Measurements from ENCODE around the gene ADSS1. TPM values are rescaled to one million over a fixed set of nuclear protein-coding genes. Genes with fewer than 3 reads are reported as not detected.

The ADSS1 gene
- total RNA-seq, 1 experiment from 2014 or later: 9.9 TPM

DNA sequence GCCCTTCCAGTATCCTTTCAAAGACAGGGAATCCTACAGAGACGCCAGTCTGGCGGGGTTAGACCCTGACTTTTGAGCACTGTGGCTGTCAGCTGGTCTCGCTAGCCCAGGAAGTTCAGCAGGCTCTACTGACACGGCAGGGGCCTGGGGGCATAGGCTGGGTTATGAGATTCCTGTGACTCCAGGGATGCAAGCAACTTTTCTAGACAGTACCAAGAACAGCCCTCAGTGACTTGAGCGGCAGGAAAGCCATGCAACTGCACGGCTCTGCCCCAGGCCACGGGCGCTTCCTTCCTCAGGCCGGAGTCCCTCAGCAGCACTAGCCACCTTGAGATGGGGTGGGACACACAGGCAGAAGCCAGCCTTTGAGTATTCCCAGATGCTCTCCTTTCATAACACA lies 23.8 kb downstream of the ADSS1 start:
- RAD21 ChIA-PET (ENCODE audit: low non-redundant PET in 1 of 2, low total read pairs in 2 of 2, uncharacterized antibody in 2 of 2, unreplicated experiment in 2 of 2): no interaction called here
- H3K9ac ChIP-seq (ENCODE audit: low read length): no peak overlapping the region
- H4K20me1 ChIP-seq (ENCODE audit: insufficient read depth): no peaks in the 10 kb centered on the region
- H2AFZ ChIP-seq (ENCODE audit: low read depth, low read length, poor library complexity, severe bottlenecking): no peak overlapping the region
- H3K36me3 ChIP-seq (ENCODE audit: control insufficient read depth in 1 of 2, insufficient read depth in 2 of 2, low read length in 2 of 2): no peaks in the 10 kb centered on the region
- intact Hi-C loops (cut with micrococcal nuclease): no loop called here
- POLR2A ChIA-PET: no interaction called here
- no peaks in the 10 kb centered on the region for H3K27me3 ChIP-seq (ENCODE audit: insufficient read depth, low read length)
- H3K9me3 ChIP-seq (ENCODE audit: control insufficient read depth in 1 of 2, insufficient read depth in 1 of 2, low read depth in 1 of 2, low read length in 2 of 2): no peaks in the 10 kb centered on the region
- no peak overlapping the region for H3K4me2 ChIP-seq (ENCODE audit: low read length)
- no peak for ATAC-seq
- H3K4me1 ChIP-seq (ENCODE audit: control insufficient read depth in 1 of 2, insufficient read depth in 2 of 2, low read length in 2 of 2): peaks cover 14 to 23% of the 10 kb centered on the region in 2 experiments
- no peak overlapping the region for H3K27ac ChIP-seq (ENCODE audit: low read depth, low read length)
- no peak for DNase-seq (ENCODE audit: low read depth, low spot score)
- no peaks in the 10 kb centered on the region for H3K9me2 ChIP-seq (ENCODE audit: insufficient read depth)
- CTCF ChIA-PET: no interaction called here
- TF ChIP-seq ELF1 (IDR thresholded peaks at IDR 0.05; ENCODE audit: borderline replicate concordance, low read depth): no peak
- no peak for TF ChIP-seq EZH2phosphoT487 (IDR thresholded peaks at IDR 0.05; ENCODE audit: borderline replicate concordance)
- TF ChIP-seq, protein P1, sequence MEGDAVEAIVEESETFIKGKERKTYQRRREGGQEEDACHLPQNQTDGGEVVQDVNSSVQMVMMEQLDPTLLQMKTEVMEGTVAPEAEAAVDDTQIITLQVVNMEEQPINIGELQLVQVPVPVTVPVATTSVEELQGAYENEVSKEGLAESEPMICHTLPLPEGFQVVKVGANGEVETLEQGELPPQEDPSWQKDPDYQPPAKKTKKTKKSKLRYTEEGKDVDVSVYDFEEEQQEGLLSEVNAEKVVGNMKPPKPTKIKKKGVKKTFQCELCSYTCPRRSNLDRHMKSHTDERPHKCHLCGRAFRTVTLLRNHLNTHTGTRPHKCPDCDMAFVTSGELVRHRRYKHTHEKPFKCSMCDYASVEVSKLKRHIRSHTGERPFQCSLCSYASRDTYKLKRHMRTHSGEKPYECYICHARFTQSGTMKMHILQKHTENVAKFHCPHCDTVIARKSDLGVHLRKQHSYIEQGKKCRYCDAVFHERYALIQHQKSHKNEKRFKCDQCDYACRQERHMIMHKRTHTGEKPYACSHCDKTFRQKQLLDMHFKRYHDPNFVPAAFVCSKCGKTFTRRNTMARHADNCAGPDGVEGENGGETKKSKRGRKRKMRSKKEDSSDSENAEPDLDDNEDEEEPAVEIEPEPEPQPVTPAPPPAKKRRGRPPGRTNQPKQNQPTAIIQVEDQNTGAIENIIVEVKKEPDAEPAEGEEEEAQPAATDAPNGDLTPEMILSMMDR (IDR thresholded peaks at IDR 0.05 in 2 of 3, conservative IDR thresholded peaks at IDR 0.05 in 1 of 3; ENCODE audit: borderline replicate concordance in 1 of 3, insufficient read depth in 1 of 3, low read depth in 2 of 3, low read length in 2 of 3): no peak
- no TSS peak for BruUV-seq (replicated peaks)
- H3K79me2 ChIP-seq (ENCODE audit: insufficient read depth, low read length): no peaks in the 10 kb centered on the region
- H3K4me3 ChIP-seq (replicated peaks in 1 of 2; ENCODE audit: low read depth in 1 of 2, low read length in 2 of 2): no peak overlapping the region

DNA sequence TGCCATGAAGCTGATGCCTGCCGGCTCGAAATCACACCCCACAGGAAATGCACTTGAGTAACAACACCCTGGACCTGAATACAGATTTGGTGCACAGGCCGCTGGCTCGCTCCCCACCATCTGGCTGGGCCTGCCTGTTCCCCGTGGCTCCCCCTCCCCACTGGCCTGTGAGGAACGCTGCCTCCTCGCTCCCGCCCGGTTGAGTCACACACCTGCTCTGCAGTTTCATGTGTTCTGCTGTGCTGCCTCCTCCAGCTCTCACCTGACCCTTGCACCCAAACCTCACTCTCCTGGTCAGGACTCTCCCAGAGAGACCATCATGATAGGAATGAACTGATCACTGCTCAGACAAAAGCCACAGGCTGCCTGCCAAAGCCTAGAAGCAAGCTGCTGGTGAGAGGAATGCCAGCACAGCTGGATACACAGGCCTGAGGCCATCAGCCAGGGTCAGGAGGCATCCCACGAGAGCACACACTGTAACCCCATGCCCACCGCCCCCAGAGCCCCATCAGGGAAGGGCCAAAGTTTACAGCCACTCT lies 25.2 kb downstream of the ADSS1 start:
- Histone ChIP-seq H3K4me3 (replicated peaks in 1 of 2; ENCODE audit: low read depth in 1 of 2, low read length in 2 of 2) (no peak overlapping the region), H3K27ac (ENCODE audit: low read depth, low read length) (no peak overlapping the region), H2AFZ (ENCODE audit: low read depth, low read length, poor library complexity, severe bottlenecking) (no peak overlapping the region), H3K36me3 (ENCODE audit: control insufficient read depth in 1 of 2, insufficient read depth in 2 of 2, low read length in 2 of 2) (no peaks in the 10 kb centered on the region), H3K4me1 (ENCODE audit: control insufficient read depth in 1 of 2, insufficient read depth in 2 of 2, low read length in 2 of 2) (peaks cover 16 to 28% of the 10 kb centered on the region in 2 experiments), H3K4me2 (ENCODE audit: low read length) (peak overlapping the region; percentile 40), H4K20me1 (ENCODE audit: insufficient read depth) (no peaks in the 10 kb centered on the region), H3K9me2 (ENCODE audit: insufficient read depth) (no peaks in the 10 kb centered on the region), H3K27me3 (ENCODE audit: insufficient read depth, low read length) (no peaks in the 10 kb centered on the region), H3K79me2 (ENCODE audit: insufficient read depth, low read length) (peaks cover 12% of the 10 kb centered on the region), H3K9ac (ENCODE audit: low read length) (peak overlapping the region; percentile 14; the same call in 1 of the 2 replicates), H3K9me3 (ENCODE audit: control insufficient read depth in 1 of 2, insufficient read depth in 1 of 2, low read depth in 1 of 2, low read length in 2 of 2) (no peaks in the 10 kb centered on the region)
- ChIA-PET CTCF (interaction anchor here (1.7 kb wide), 1 partner anchor 24 kb away, joined by 5 read pairs; no protein-coding TSS in a partner anchor), RAD21 (ENCODE audit: low non-redundant PET in 1 of 2, low total read pairs in 2 of 2, uncharacterized antibody in 2 of 2, unreplicated experiment in 2 of 2) (no interaction called here), POLR2A (interaction anchor here (1.0 kb wide), 1 partner anchor 16 kb away, joined by 3 read pairs; no protein-coding TSS in a partner anchor)
- intact Hi-C loops (cut with micrococcal nuclease): no loop called here
- no peak for ATAC-seq
- TF ChIP-seq FOSL1 (IDR thresholded peaks at IDR 0.05; ENCODE audit: low read depth) (no peak), EZH2phosphoT487 (IDR thresholded peaks at IDR 0.05; ENCODE audit: borderline replicate concordance) (no peak), EGR1 (IDR thresholded peaks at IDR 0.05; ENCODE audit: low read depth) (no peak), POLR2A (IDR thresholded peaks at IDR 0.05; ENCODE audit: borderline replicate concordance, extremely low read depth, insufficient read depth, insufficient read length) (no peak), ELF1 (IDR thresholded peaks at IDR 0.05; ENCODE audit: borderline replicate concordance, low read depth) (no peak), JUND (IDR thresholded peaks at IDR 0.05) (no peak), EZH2 (IDR thresholded peaks at IDR 0.05) (no peak), CBX3 (IDR thresholded peaks at IDR 0.05; ENCODE audit: low read depth) (no peak), REST (IDR thresholded peaks at IDR 0.05; ENCODE audit: low read depth) (no peak), RAD21 (IDR thresholded peaks at IDR 0.05; ENCODE audit: low read depth) (no peak)
- TF ChIP-seq, protein P2, sequence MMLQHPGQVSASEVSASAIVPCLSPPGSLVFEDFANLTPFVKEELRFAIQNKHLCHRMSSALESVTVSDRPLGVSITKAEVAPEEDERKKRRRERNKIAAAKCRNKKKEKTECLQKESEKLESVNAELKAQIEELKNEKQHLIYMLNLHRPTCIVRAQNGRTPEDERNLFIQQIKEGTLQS (IDR thresholded peaks at IDR 0.05): no peak
- BruUV-seq (replicated peaks): no TSS peak
- DNase-seq (ENCODE audit: low read depth, low spot score): no peak
